Duodenal mucosa (tissue), 2 donors: Measurements from ENCODE around the gene PCP4.

Experiments
- H3K27ac ChIP-seq: one replicate; pipeline ENCODE4 v1.7.0; 2013; ENCODE audit warnings: low read depth, low read length
- H3K27me3 ChIP-seq, 2 donors: one replicate each; pipeline ENCODE4 v1.7.0; 2013; ENCODE audit warnings: low read length in 2 of 2, control low read depth in 1 of 2; ENCODE audit not compliant: insufficient read depth in 2 of 2, control insufficient read depth in 1 of 2
- H3K36me3 ChIP-seq, 2 donors: one replicate each; pipeline ENCODE4 v1.7.0; 2013; ENCODE audit warnings: low read length in 2 of 2, control low read depth in 1 of 2; ENCODE audit not compliant: insufficient read depth in 2 of 2, control insufficient read depth in 1 of 2
- H3K4me1 ChIP-seq, 2 donors: one replicate each; pipeline ENCODE4 v1.7.0; 2013; ENCODE audit warnings: low read length in 2 of 2, control low read depth in 1 of 2; ENCODE audit not compliant: insufficient read depth in 2 of 2, control insufficient read depth in 1 of 2
- H3K4me3 ChIP-seq, 2 donors: one replicate each; pipeline ENCODE4 v1.7.0; 2013; ENCODE audit warnings: low read length in 2 of 2, low read depth in 1 of 2
- H3K9ac ChIP-seq, 2 donors: one replicate each; pipeline ENCODE4 v1.7.0; 2013; ENCODE audit warnings: low read length in 2 of 2, low read depth in 1 of 2
- H3K9me3 ChIP-seq, 2 donors: one replicate each; pipeline ENCODE4 v1.7.0; 2013; ENCODE audit warnings: low read length in 2 of 2, control low read depth in 1 of 2; ENCODE audit not compliant: control insufficient read depth in 1 of 2

Gene PCP4

GRCh38 chr21:39968010-39968409, 100.8 kb downstream of the PCP4 start:
- no peaks in the 10 kb centered on the region for H3K9me3 ChIP-seq
- H3K27ac ChIP-seq: no peak overlapping the region
- H3K4me1 ChIP-seq: no peaks in the 10 kb centered on the region
- no peak overlapping the region for H3K9ac ChIP-seq
- no peaks in the 10 kb centered on the region for H3K36me3 ChIP-seq
- H3K27me3 ChIP-seq: no peaks in the 10 kb centered on the region
- H3K4me3 ChIP-seq: no peak overlapping the region

DNA sequence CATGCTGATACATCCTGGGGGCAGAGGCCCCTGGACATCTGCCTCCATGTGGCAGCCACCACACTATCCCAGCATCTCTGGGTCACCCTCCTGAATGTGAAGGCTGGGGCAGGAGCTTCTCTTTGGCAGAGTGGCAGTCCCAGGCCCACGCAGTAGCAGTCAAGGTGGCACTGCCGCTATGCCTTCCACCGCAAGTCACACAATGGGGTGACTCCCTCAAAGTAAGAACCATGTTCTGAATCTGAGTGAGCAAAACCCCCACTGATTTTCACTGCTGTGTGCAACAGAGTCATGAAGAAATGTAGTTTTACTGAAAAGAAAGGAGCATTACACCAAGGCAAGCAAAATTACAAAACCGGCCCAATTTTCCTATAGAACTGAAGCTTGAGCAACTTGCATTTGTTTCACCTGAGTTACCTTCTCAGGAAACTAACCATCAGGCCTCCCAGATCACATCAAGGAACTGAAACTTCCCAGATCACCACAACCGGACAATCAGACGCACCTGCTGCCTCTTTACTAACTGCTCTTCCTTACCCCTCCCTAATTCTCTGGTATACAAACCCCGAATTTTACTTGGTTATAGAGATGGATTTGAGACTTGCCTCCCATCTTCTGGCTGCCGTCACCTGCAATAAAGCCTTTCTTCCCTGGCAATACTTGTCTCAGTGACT, 102.6 kb downstream of the PCP4 start:
- H3K36me3 ChIP-seq: no peaks in the 10 kb centered on the region
- H3K4me3 ChIP-seq: no peak overlapping the region
- H3K9ac ChIP-seq: no peak overlapping the region
- no peaks in the 10 kb centered on the region for H3K9me3 ChIP-seq
- no peak overlapping the region for H3K27ac ChIP-seq
- H3K4me1 ChIP-seq: no peaks in the 10 kb centered on the region
- no peaks in the 10 kb centered on the region for H3K27me3 ChIP-seq

DNA sequence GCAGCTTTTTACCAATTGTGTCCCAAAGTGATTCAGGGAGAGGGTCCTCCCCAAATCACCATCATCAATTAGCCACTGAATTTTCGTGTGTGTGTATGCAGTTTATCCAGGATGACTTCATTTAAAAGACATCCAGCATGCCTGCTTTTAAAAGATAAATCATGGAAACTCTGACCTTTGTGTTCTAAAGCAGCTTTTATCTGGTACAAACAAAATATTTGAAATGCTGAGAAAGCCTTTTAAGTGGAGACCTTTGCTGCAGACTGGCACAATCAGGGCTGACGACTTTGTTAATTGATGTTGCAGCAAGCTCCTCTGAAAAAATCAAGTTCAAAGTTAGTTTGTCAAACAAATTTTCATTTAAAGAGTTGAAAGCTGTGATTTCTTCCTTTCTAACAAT, 104.7 kb downstream of the PCP4 start:
- Histone ChIP-seq H3K27me3 (no peaks in the 10 kb centered on the region), H3K4me3 (no peak overlapping the region), H3K36me3 (no peaks in the 10 kb centered on the region), H3K9ac (no peak overlapping the region), H3K27ac (no peak overlapping the region), H3K4me1 (no peaks in the 10 kb centered on the region), H3K9me3 (no peaks in the 10 kb centered on the region)

- Histone ChIP-seq H3K27ac (no peak overlapping the region), H3K9me3 (no peaks in the 10 kb centered on the region), H3K4me3 (no peak overlapping the region), H3K9ac (no peak overlapping the region), H3K4me1 (no peaks in the 10 kb centered on the region), H3K36me3 (no peaks in the 10 kb centered on the region), H3K27me3 (no peaks in the 10 kb centered on the region)
Observed at GRCh38 chr21:39972471-39972870, 105.2 kb downstream of the PCP4 start.

- Histone ChIP-seq H3K36me3 (no peaks in the 10 kb centered on the region), H3K4me1 (no peaks in the 10 kb centered on the region), H3K4me3 (no peak overlapping the region), H3K27me3 (no peaks in the 10 kb centered on the region), H3K9ac (no peak overlapping the region), H3K27ac (no peak overlapping the region), H3K9me3 (no peaks in the 10 kb centered on the region)
Observed at GRCh38 chr21:39972976-39973770, 105.9 kb downstream of the PCP4 start.

- H3K27me3 ChIP-seq: no peaks in the 10 kb centered on the region
- H3K4me3 ChIP-seq: no peak overlapping the region
Observed at GRCh38 chr21:39976800-39977199, 109.6 kb downstream of the PCP4 start.

More at GRCh38 chr21:39976800-39977199, 109.6 kb downstream of the PCP4 start:
- Histone ChIP-seq H3K27ac (no peak overlapping the region), H3K4me1 (no peaks in the 10 kb centered on the region), H3K9me3 (no peaks in the 10 kb centered on the region), H3K36me3 (no peaks in the 10 kb centered on the region), H3K9ac (no peak overlapping the region)
